Keratinocyte (primary cell): Measurements from ENCODE around the gene COCH. TPM values are rescaled to one million over a fixed set of nuclear protein-coding genes. Genes with fewer than 3 reads are reported as not detected.

ENCODE experiments used
- DNase-seq: peaks from one replicate; pipeline ENCODE4 v3.0.0-alpha.2; 2011; ENCODE audit warnings: low read depth, missing footprints, low spot score
- FAIRE-seq: peaks from 2 replicates; lab custom pipeline; 2011; peaks lifted over from hg19 to GRCh38; lab: Jason Lieb, UNC
- H2AFZ ChIP-seq: 2 replicates; pipeline ENCODE4 v1.6.0; 2012; ENCODE audit warnings: low read length, control low read depth, inconsistent platforms; ENCODE audit not compliant: control insufficient read depth
- H3K27ac ChIP-seq: 2 replicates; pipeline ENCODE4 v1.5.1; 2011; ENCODE audit warnings: low read length; ENCODE audit not compliant: control insufficient read depth, insufficient read depth
- H3K27me3 ChIP-seq: 3 replicates; pipeline ENCODE4 v1.6.0; 2011; ENCODE audit warnings: low read length; ENCODE audit not compliant: control insufficient read depth, insufficient read depth; ENCODE audit errors: extremely low read depth
- H3K36me3 ChIP-seq, 2 experiments: 2 replicates in 1 of 2; 3 replicates in 1 of 2; pipeline ENCODE4 v1.5.1; 2011; ENCODE audit warnings: low read length in 2 of 2, mild to moderate bottlenecking in 1 of 2; ENCODE audit not compliant: control insufficient read depth in 2 of 2, insufficient read depth in 2 of 2; ENCODE audit errors: extremely low read depth in 1 of 2
- H3K4me1 ChIP-seq: 3 replicates; pipeline ENCODE4 v1.5.1; 2011; ENCODE audit warnings: low read length; ENCODE audit not compliant: control insufficient read depth, insufficient read depth; ENCODE audit errors: extremely low read depth
- H3K4me2 ChIP-seq: 3 replicates; pipeline ENCODE4 v1.6.0; 2011; ENCODE audit warnings: low read depth, low read length; ENCODE audit not compliant: control insufficient read depth, insufficient read depth; ENCODE audit errors: extremely low read depth
- H3K4me3 ChIP-seq, 3 experiments: fragments of 200-600 bp in 1 of 3; sonication (generic) in 1 of 3; 2 replicates in 2 of 3; 3 replicates in 1 of 3; pipeline ENCODE4 v1.5.1; 2011 to 2016; ENCODE audit warnings: low read length in 3 of 3, mild to moderate bottlenecking in 3 of 3, control low read depth in 2 of 3, inconsistent platforms in 1 of 3, low read depth in 1 of 3, mixed read lengths in 1 of 3, mixed run types in 1 of 3, moderate library complexity in 1 of 3; ENCODE audit not compliant: control insufficient read depth in 2 of 3, insufficient read depth in 2 of 3; ENCODE audit errors: extremely low read depth in 1 of 3
- H3K79me2 ChIP-seq: 2 replicates; pipeline ENCODE4 v1.6.0; 2012; ENCODE audit warnings: low read length; ENCODE audit not compliant: control insufficient read depth, insufficient read depth
- H3K9ac ChIP-seq: 3 replicates; pipeline ENCODE4 v1.6.0; 2011; ENCODE audit warnings: low read length; ENCODE audit not compliant: control insufficient read depth, insufficient read depth; ENCODE audit errors: extremely low read depth
- H3K9me1 ChIP-seq: 3 replicates; pipeline ENCODE4 v1.6.0; 2011; ENCODE audit warnings: low read length; ENCODE audit not compliant: control insufficient read depth, insufficient read depth; ENCODE audit errors: extremely low read depth
- H3K9me3 ChIP-seq: 2 replicates; pipeline ENCODE4 v1.5.1; 2012; ENCODE audit warnings: low read depth, low read length; ENCODE audit not compliant: control insufficient read depth
- H4K20me1 ChIP-seq: 3 replicates; pipeline ENCODE4 v1.6.0; 2011; ENCODE audit warnings: low read length; ENCODE audit not compliant: control insufficient read depth, insufficient read depth; ENCODE audit errors: extremely low read depth
- EZH2 ChIP-seq: IDR thresholded peaks from one replicate; pipeline ENCODE4 v1.6.1; 2012; ENCODE audit warnings: inconsistent platforms, mild to moderate bottlenecking, low read length, moderate library complexity
- dilution Hi-C: fragments of 300-500 bp; cut with MboI; formaldehyde crosslinking; loops from one replicate; pipeline ENCODE4 v1.7.0; 2020; ENCODE audit warnings: low sequenced_read_pairs; ENCODE audit not compliant: extremely low pct_ligation_motif_present
- polyA plus RNA-seq, 5 experiments: library from polyadenylated mRNA; depleted of rRNA in 3 of 5; stranded (reverse) in 3 of 5; stranded (forward) in 1 of 5; unstranded in 1 of 5; fragments of >200 nt; gene quantifications; 1 replicate in 1 of 5; 2 replicates in 3 of 5; 3 replicates in 1 of 5; pipeline versions ENCODE4 v1.2.1 to v1.2.3, GENCODE V29; 2011 to 2012; ENCODE audit warnings: missing spikeins in 2 of 5, low read depth in 1 of 5, low replicate concordance in 1 of 5
- TF ChIP-seq, protein P1 (sequence below), 3 experiments: IDR thresholded peaks in 1 of 3; conservative IDR thresholded peaks in 1 of 3; optimal IDR thresholded peaks in 1 of 3; 2 replicates in 2 of 3; 3 replicates in 1 of 3; pipeline versions ENCODE3 to v1.5.1; 2011; ENCODE audit warnings: low read length in 3 of 3, mild to moderate bottlenecking in 3 of 3, moderate library complexity in 2 of 3, control low read depth in 1 of 3, inconsistent platforms in 1 of 3; ENCODE audit not compliant: insufficient read depth in 2 of 3; ENCODE audit errors: extremely low read depth in 1 of 3

Gene COCH
- polyA plus RNA-seq, 1 donor (not counting 4 experiments of a cell fraction or from before 2014, with no cell fraction given) = 0.03 TPM

DNA sequence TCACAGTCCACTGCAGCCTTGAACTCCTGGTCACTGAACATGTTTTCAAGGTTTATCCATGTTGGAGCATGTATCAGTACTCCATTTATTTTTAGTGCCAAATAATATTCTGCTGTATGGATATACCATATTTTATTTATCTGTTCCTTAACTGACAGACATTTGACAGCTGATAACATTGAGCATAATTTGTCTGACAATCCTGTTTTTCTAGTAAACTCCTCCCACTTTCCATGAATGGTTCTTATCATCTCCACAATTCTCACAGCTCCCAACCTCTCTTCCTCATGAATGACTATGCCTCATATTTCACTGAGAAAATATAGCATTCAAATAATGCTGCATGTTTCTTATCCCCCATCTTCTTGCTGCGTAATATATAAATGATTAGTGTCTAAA is 33.3 kb downstream of the COCH start:
- Histone ChIP-seq H3K9me1 (no peaks in the 10 kb centered on the region), H3K4me2 (peak overlapping the region; percentile 59), H2AFZ (no peak overlapping the region), H4K20me1 (no peaks in the 10 kb centered on the region), H3K36me3 (peaks cover 0 to 8% of the 10 kb centered on the region in 2 experiments), H3K79me2 (no peaks in the 10 kb centered on the region), H3K4me1 (peaks cover 19% of the 10 kb centered on the region), H3K27me3 (no peaks in the 10 kb centered on the region), H3K4me3 (peak overlapping the region in 2 of 3 experiments; percentile 6 to 28), H3K9ac (no peak overlapping the region), H3K27ac (peak overlapping the region; percentile 74), H3K9me3 (no peaks in the 10 kb centered on the region)
- dilution Hi-C loops = no loop called here
- no peak for FAIRE-seq
- no peak for TF ChIP-seq EZH2
- TF ChIP-seq, protein P1, sequence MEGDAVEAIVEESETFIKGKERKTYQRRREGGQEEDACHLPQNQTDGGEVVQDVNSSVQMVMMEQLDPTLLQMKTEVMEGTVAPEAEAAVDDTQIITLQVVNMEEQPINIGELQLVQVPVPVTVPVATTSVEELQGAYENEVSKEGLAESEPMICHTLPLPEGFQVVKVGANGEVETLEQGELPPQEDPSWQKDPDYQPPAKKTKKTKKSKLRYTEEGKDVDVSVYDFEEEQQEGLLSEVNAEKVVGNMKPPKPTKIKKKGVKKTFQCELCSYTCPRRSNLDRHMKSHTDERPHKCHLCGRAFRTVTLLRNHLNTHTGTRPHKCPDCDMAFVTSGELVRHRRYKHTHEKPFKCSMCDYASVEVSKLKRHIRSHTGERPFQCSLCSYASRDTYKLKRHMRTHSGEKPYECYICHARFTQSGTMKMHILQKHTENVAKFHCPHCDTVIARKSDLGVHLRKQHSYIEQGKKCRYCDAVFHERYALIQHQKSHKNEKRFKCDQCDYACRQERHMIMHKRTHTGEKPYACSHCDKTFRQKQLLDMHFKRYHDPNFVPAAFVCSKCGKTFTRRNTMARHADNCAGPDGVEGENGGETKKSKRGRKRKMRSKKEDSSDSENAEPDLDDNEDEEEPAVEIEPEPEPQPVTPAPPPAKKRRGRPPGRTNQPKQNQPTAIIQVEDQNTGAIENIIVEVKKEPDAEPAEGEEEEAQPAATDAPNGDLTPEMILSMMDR (optimal IDR thresholded peaks at IDR 0.05 in 1 of 3, IDR thresholded peaks at IDR 0.05 in 1 of 3, conservative IDR thresholded peaks at IDR 0.05 in 1 of 3; ENCODE audit: extremely low read depth in 1 of 3, insufficient read depth in 2 of 3, low read length in 3 of 3) = no peak
- no peak for DNase-seq

DNA sequence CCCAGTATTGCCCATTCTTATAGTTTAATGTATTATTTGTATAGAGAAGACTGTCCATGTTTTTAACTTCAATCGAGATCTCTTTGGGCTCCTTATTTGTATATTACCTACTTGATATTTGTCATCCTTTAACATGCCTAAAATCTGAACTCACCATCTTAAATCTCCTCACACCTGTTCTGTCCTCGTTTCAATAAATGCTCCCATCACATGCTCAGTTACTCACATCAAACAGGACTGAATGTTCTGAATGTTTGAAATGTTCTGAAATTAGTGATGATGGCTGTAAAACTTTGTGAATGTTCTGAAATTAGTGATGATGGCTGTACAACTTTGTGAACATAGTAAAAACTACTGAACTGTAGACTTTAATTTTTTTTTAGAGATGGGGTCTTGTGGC is 34.5 kb downstream of the COCH start:
- TF ChIP-seq, protein P1 (optimal IDR thresholded peaks at IDR 0.05 in 1 of 3, IDR thresholded peaks at IDR 0.05 in 1 of 3, conservative IDR thresholded peaks at IDR 0.05 in 1 of 3; ENCODE audit: extremely low read depth in 1 of 3, insufficient read depth in 2 of 3, low read length in 3 of 3) = no peak
- no peak for TF ChIP-seq EZH2
- dilution Hi-C loops = no loop called here
- Histone ChIP-seq H3K79me2 (no peaks in the 10 kb centered on the region), H2AFZ (no peak overlapping the region), H3K4me3 (no peak overlapping the region), H3K4me1 (peaks cover 19% of the 10 kb centered on the region), H3K4me2 (no peak overlapping the region), H3K9me3 (no peaks in the 10 kb centered on the region), H3K9ac (no peak overlapping the region), H3K9me1 (no peaks in the 10 kb centered on the region), H3K36me3 (peaks cover 0 to 8% of the 10 kb centered on the region in 2 experiments), H3K27me3 (no peaks in the 10 kb centered on the region), H4K20me1 (no peaks in the 10 kb centered on the region), H3K27ac (no peak overlapping the region)
- FAIRE-seq (peak; percentile 23), DNase-seq (no peak)
